ENCODE data around the gene GPR161. TPM values are rescaled to one million over a fixed set of nuclear protein-coding genes. Genes with fewer than 3 reads are reported as not detected.

Gene GPR161
- total and polyA plus RNA-seq, 9 of the 15 experiments (the other 6 are each of a cell fraction or from before 2014, with no cell fraction given), result 0.15 to 2.4 (median 0.76) TPM

- no peak for TF ChIP-seq CLOCK (CRISPR knock-in tag; IDR thresholded peaks at IDR 0.05; ENCODE audit: borderline replicate concordance)
- no peak for TF ChIP-seq DMBX1 (CRISPR knock-in tag; IDR thresholded peaks at IDR 0.05; ENCODE audit: borderline replicate concordance)
- peak; percentile 71; the same call in 1 of the 2 replicates for TF ChIP-seq DNMT1 (IDR thresholded peaks at IDR 0.05)
- no peak for TF ChIP-seq SRSF9 (IDR thresholded peaks at IDR 0.05; ENCODE audit: borderline replicate concordance, low read depth, low read length)
- no peak for TF ChIP-seq POU5F1 (IDR thresholded peaks at IDR 0.05; ENCODE audit: borderline replicate concordance, low read depth, low read length, partially characterized antibody)
- TF ChIP-seq BCLAF1 (IDR thresholded peaks at IDR 0.05; ENCODE audit: borderline replicate concordance in 1 of 2, control insufficient read depth in 1 of 2, low read depth in 2 of 2, low read length in 1 of 2), result no peak; a peak in 1 of 4 replicates
- TF ChIP-seq HNRNPL (IDR thresholded peaks at IDR 0.05; ENCODE audit: low read depth, low read length), result no peak
- no peak for TF ChIP-seq RERE (CRISPR knock-in tag; IDR thresholded peaks at IDR 0.05; ENCODE audit: borderline replicate concordance)
- TF ChIP-seq FOXK1 (CRISPR knock-in tag; IDR thresholded peaks at IDR 0.05; ENCODE audit: borderline replicate concordance), result 0 out of 2 replicates have a peak, but pooled peaks have one; percentile 82
- TF ChIP-seq ZNF384 (IDR thresholded peaks at IDR 0.05; ENCODE audit: low read depth, low read length), result no peak; the same call in none of the 2 replicates
- no peak for TF ChIP-seq ZNF143 (CRISPR knock-in tag; IDR thresholded peaks at IDR 0.05)
- TF ChIP-seq E2F6 (IDR thresholded peaks at IDR 0.05; ENCODE audit: borderline replicate concordance in 1 of 2, extremely low read depth in 1 of 2, insufficient read depth in 1 of 2, insufficient read length in 1 of 2, low read depth in 1 of 2, low read length in 1 of 2, poor library complexity in 1 of 2, severe bottlenecking in 1 of 2), result peak in 1 of 2 experiments; percentile 44
These were observed 42.1 kb upstream of the GPR161 start, which contains the start of gene TIPRL (continued) for GRCh38 chr1:168178638-168179437.

Data from K562 (cell line).